K562 (cell line): ENCODE data around the gene GNB5.

Source experiments
- ARNT ChIP-seq, 2 experiments: fragments of 450-650 bp; IDR thresholded peaks; 2 replicates each; pipeline ENCODE4 v1.6.1; 2016; ENCODE audit warnings: mild to moderate bottlenecking in 1 of 2
- BRCA1 ChIP-seq, 2 experiments: fragments of 450-650 bp in 1 of 2; sonication (generic) in 1 of 2; formaldehyde crosslinking in 1 of 2; IDR thresholded peaks; 2 replicates each; pipeline versions ENCODE4 v1.5.0 to v1.6.1; 2017 to 2020; ENCODE audit warnings: mild to moderate bottlenecking in 1 of 2, missing genetic modification reagents in 1 of 2
- CTCF ChIP-seq, 3 experiments: IDR thresholded peaks in 2 of 3; conservative IDR thresholded peaks in 1 of 3; 2 replicates each; pipeline ENCODE4 v1.5.1; 2011 to 2012; ENCODE audit warnings: low read length in 3 of 3, mild to moderate bottlenecking in 3 of 3, control low read depth in 2 of 3, improper control_type of control experiment in 1 of 3, inconsistent platforms in 1 of 3, low read depth in 1 of 3, mixed read lengths in 1 of 3, moderate library complexity in 1 of 3; ENCODE audit not compliant: insufficient read depth in 2 of 3
- KHSRP ChIP-seq: fragments of 450-650 bp; IDR thresholded peaks from 2 replicates; pipeline ENCODE4 v1.6.1; 2017
- PHF20 ChIP-seq: fragments of 450-650 bp; IDR thresholded peaks from 2 replicates; pipeline ENCODE4 v1.6.1; 2018; ENCODE audit not compliant: partially characterized antibody
- POLR2A ChIP-seq: fragments of 450-650 bp; conservative IDR thresholded peaks from 2 replicates; pipeline ENCODE4 v1.6.1; 2016
- POLR2AphosphoS5 ChIP-seq: IDR thresholded peaks from 2 replicates; pipeline ENCODE4 v1.6.1; 2011; ENCODE audit warnings: mild to moderate bottlenecking, low read depth, low read length, moderate library complexity; ENCODE audit not compliant: control insufficient read depth, insufficient read depth
- ZNF699 ChIP-seq: fragments of 250-450 bp; sonication (Bioruptor Pico); IDR thresholded peaks from 2 replicates; pipeline ENCODE4 v1.8.0; 2021; ENCODE audit warnings: mild to moderate bottlenecking, moderate library complexity; ENCODE audit not compliant: insufficient replicate concordance
- ZSCAN29 ChIP-seq: fragments of 450-650 bp; IDR thresholded peaks from 2 replicates; pipeline ENCODE4 v1.6.1; 2017
- TF ChIP-seq, protein P1 (sequence below), 2 experiments: IDR thresholded peaks; 2 replicates each; pipeline ENCODE4 v1.6.1; 2011; ENCODE audit warnings: borderline replicate concordance in 1 of 2, control low read depth in 1 of 2, low read depth in 1 of 2, low read length in 1 of 2, mild to moderate bottlenecking in 1 of 2, mixed read lengths in 1 of 2, moderate library complexity in 1 of 2; ENCODE audit not compliant: insufficient read depth in 1 of 2, insufficient read length in 1 of 2, poor library complexity in 1 of 2, severe bottlenecking in 1 of 2; ENCODE audit errors: extremely low read depth in 1 of 2
- TF ChIP-seq, protein P2 (sequence below), 2 experiments: fragments of 450-650 bp in 1 of 2; sonication (generic) in 1 of 2; formaldehyde crosslinking in 1 of 2; IDR thresholded peaks; 2 replicates each; pipeline versions ENCODE4 v1.7.1 to v1.9.0; 2016 to 2022; ENCODE audit warnings: inconsistent platforms in 1 of 2, mild to moderate bottlenecking in 1 of 2, missing genetic modification reagents in 1 of 2

GRCh38 chr15:52234596-52235541, 43.7 kb upstream of the GNB5 start:
- TF ChIP-seq POLR2AphosphoS5 (no peak), ARNT (IDR thresholded peaks at IDR 0.05) (no peak), PHF20 (no peak), KHSRP (no peak), CTCF (IDR thresholded peaks at IDR 0.05 in 2 of 3, conservative IDR thresholded peaks at IDR 0.05 in 1 of 3; ENCODE audit: insufficient read depth in 2 of 3, low read depth in 1 of 3, low read length in 3 of 3) (no peak), ZNF699 (CRISPR knock-in tag) (no peak), BRCA1 (IDR thresholded peaks at IDR 0.05) (no peak), BRCA1 (CRISPR knock-in tag; IDR thresholded peaks at IDR 0.05) (no peak), ZSCAN29 (no peak), POLR2A (no peak)
- TF ChIP-seq, protein P1, sequence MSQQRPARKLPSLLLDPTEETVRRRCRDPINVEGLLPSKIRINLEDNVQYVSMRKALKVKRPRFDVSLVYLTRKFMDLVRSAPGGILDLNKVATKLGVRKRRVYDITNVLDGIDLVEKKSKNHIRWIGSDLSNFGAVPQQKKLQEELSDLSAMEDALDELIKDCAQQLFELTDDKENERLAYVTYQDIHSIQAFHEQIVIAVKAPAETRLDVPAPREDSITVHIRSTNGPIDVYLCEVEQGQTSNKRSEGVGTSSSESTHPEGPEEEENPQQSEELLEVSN (IDR thresholded peaks at IDR 0.05; ENCODE audit: borderline replicate concordance in 1 of 2, extremely low read depth in 1 of 2, insufficient read depth in 1 of 2, insufficient read length in 1 of 2, low read depth in 1 of 2, low read length in 1 of 2, poor library complexity in 1 of 2, severe bottlenecking in 1 of 2) = no peak
- TF ChIP-seq, protein P2, sequence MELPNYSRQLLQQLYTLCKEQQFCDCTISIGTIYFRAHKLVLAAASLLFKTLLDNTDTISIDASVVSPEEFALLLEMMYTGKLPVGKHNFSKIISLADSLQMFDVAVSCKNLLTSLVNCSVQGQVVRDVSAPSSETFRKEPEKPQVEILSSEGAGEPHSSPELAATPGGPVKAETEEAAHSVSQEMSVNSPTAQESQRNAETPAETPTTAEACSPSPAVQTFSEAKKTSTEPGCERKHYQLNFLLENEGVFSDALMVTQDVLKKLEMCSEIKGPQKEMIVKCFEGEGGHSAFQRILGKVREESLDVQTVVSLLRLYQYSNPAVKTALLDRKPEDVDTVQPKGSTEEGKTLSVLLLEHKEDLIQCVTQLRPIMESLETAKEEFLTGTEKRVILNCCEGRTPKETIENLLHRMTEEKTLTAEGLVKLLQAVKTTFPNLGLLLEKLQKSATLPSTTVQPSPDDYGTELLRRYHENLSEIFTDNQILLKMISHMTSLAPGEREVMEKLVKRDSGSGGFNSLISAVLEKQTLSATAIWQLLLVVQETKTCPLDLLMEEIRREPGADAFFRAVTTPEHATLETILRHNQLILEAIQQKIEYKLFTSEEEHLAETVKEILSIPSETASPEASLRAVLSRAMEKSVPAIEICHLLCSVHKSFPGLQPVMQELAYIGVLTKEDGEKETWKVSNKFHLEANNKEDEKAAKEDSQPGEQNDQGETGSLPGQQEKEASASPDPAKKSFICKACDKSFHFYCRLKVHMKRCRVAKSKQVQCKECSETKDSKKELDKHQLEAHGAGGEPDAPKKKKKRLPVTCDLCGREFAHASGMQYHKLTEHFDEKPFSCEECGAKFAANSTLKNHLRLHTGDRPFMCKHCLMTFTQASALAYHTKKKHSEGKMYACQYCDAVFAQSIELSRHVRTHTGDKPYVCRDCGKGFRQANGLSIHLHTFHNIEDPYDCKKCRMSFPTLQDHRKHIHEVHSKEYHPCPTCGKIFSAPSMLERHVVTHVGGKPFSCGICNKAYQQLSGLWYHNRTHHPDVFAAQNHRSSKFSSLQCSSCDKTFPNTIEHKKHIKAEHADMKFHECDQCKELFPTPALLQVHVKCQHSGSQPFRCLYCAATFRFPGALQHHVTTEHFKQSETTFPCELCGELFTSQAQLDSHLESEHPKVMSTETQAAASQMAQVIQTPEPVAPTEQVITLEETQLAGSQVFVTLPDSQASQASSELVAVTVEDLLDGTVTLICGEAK (IDR thresholded peaks at IDR 0.05) = no peak
- TF ChIP-seq, protein P2 (CRISPR knock-in tag; IDR thresholded peaks at IDR 0.05) = no peak
